Epithelial cell of proximal tubule (primary cell): ENCODE measurements around the gene SCD5. TPM values are rescaled to one million over a fixed set of nuclear protein-coding genes. Genes with fewer than 3 reads are reported as not detected.

ENCODE experiments used
- DNase-seq: peaks from one replicate; pipeline ENCODE4 v3.0.0-alpha.2; 2011; ENCODE audit warnings: low read depth
- H3K4me3 ChIP-seq: 2 replicates; pipeline ENCODE4 v1.5.1; 2011; ENCODE audit warnings: low read depth, mild to moderate bottlenecking, low read length
- total RNA-seq: library from RNA; depleted of rRNA; stranded (reverse); fragments of >200 nt; gene quantifications from 2 replicates; pipeline ENCODE4 v1.2.3, GENCODE V29; 2015
- TF ChIP-seq, protein P1 (sequence below): conservative IDR thresholded peaks from 2 replicates; pipeline ENCODE4 v1.5.1; 2012; ENCODE audit warnings: low read depth, mild to moderate bottlenecking, low read length

SCD5 gene
- total RNA-seq, 1 donor from 2014 or later = 22.7 TPM

DNA sequence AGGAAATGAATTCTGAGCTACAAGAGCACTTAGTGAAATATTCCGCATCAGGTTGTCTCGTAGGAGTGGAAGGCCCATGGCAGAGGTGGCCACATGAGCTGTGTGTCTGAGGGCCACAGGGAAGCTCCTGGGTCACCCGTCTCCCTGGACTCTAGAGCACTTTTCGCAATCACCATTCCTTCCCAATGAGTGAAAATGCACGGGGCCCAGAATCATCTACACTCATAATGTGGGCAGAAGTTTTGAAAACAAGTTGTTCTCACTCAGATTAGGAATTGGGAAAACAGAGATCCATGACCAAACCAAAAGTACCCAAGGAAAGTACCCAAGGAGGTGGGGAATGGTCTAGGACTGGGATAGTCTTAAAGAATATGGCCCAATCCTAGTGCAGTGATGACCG lies 94.4 kb downstream of the SCD5 start:
- no peak overlapping the region for H3K4me3 ChIP-seq
- TF ChIP-seq, protein P1, sequence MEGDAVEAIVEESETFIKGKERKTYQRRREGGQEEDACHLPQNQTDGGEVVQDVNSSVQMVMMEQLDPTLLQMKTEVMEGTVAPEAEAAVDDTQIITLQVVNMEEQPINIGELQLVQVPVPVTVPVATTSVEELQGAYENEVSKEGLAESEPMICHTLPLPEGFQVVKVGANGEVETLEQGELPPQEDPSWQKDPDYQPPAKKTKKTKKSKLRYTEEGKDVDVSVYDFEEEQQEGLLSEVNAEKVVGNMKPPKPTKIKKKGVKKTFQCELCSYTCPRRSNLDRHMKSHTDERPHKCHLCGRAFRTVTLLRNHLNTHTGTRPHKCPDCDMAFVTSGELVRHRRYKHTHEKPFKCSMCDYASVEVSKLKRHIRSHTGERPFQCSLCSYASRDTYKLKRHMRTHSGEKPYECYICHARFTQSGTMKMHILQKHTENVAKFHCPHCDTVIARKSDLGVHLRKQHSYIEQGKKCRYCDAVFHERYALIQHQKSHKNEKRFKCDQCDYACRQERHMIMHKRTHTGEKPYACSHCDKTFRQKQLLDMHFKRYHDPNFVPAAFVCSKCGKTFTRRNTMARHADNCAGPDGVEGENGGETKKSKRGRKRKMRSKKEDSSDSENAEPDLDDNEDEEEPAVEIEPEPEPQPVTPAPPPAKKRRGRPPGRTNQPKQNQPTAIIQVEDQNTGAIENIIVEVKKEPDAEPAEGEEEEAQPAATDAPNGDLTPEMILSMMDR = no peak
- DNase-seq = no peak

- no peak overlapping the region for H3K4me3 ChIP-seq
- TF ChIP-seq, protein P1 = no peak
- DNase-seq = no peak
Observed at GRCh38 chr4:82698412-82698811, 100.2 kb downstream of the SCD5 start.

- no peak overlapping the region for H3K4me3 ChIP-seq
- DNase-seq = no peak
- TF ChIP-seq, protein P1 = no peak
Observed at GRCh38 chr4:82697561-82697960, 101.0 kb downstream of the SCD5 start.

DNA sequence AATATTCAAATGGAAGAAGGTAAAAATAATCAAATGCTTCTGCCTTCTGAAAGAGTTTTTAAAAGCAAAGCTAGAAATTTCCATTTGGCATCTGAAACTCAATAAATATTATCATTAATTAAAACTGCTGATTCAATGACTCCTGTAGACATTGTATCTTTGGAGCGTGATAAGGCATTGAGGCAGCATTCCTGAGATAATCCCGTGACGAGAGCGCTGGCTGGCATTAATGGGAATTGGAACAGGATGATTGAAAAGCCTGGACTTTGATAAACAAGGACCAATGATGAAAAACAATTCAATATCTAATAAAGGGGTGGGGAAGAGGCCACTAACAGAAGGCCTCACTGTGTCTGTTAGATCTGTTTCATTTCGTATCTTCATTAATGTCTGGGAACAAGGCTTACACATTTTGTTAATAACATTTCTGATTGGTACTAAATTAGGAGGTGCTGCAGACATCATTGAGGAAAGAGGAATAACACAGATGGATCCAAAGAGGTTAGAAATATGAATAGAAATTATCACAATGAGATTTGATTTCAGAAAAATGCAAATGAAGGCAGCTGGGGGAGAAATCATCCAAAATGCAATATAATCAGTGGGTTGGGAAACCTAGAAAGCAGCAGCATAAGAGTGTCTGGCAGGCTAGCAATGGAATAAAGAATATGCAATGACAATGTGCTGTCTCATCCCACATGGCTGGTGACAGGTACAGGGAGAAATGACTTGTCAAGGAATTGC lies 102.3 kb downstream of the SCD5 start:
- DNase-seq = no peak
- TF ChIP-seq, protein P1 = no peak
- no peak overlapping the region for H3K4me3 ChIP-seq

DNA sequence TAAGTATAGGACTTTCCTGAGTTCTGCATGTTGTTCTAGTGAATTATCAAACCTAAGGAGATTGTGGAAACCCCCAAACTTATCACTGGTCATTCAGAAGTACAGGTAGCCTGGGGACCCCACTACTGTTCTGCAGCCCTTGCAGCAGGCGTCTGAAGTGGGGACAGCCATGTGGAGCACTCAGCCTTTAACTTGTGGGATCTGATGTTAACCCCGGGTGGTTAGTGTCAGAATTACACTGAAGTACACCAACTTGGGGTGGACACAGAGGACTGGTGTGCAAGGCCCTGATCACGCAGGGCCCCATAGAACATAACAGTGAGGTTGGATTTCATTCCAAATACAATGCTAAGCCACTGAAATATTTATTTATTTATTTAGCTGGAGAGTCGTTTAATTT lies 103.7 kb downstream of the SCD5 start:
- TF ChIP-seq, protein P1 = no peak
- no peak for DNase-seq
- H3K4me3 ChIP-seq = no peak overlapping the region

GRCh38 chr4:82694046-82694445 lies 104.5 kb downstream of the SCD5 start:
- TF ChIP-seq, protein P1 = no peak

More at GRCh38 chr4:82694046-82694445, 104.5 kb downstream of the SCD5 start:
- no peak overlapping the region for H3K4me3 ChIP-seq
- no peak for DNase-seq
